IPS-18c (cell line): ENCODE data around the gene TAF6L.
A peak's percentile ranks its signal among the peaks of the same experiment; 100 is the strongest.
"Not testable (repeated sequence)": the region's sequence is repeated elsewhere in the genome, so short reads cannot be mapped to it uniquely, and the experiment has no call there.

Experiments used
- H3K4me3 ChIP-seq: 2 replicates; pipeline ENCODE4 v1.7.0; 2013; ENCODE audit warnings: low read depth, mild to moderate bottlenecking, low read length, moderate library complexity; ENCODE audit not compliant: insufficient read depth
- H3K9me3 ChIP-seq: one replicate; pipeline ENCODE4 v1.6.1; 2013; ENCODE audit warnings: mild to moderate bottlenecking, low read length, moderate library complexity; ENCODE audit not compliant: control insufficient read depth, insufficient read depth

The TAF6L gene

GRCh38 chr11:62771144-62772021, at the start of gene TAF6L:
TSS of gene TAF6L (plus strand) at chr11:62771396. CDS start at chr11:62775784, 4,388 bp downstream.
- Histone ChIP-seq H3K4me3 (peak within 1 kb of the TSS; percentile 79), H3K9me3 (no peaks in the 10 kb centered on the region)

- Histone ChIP-seq H3K4me3 (no peak overlapping the region), H3K9me3 (peaks cover 2% of the 10 kb centered on the region)
Measured at GRCh38 chr11:62721994-62722393, 49.2 kb upstream of the TAF6L start.

GRCh38 chr11:62724171-62724570, 47.0 kb upstream of the TAF6L start:
- no peak overlapping the region for H3K4me3 ChIP-seq
- peaks cover 2% of the 10 kb centered on the region for H3K9me3 ChIP-seq

- Histone ChIP-seq H3K4me3 (peak overlapping the region; percentile 98), H3K9me3 (peaks cover 2% of the 10 kb centered on the region)
Measured at GRCh38 chr11:62725646-62726045, 45.5 kb upstream of the TAF6L start.

GRCh38 chr11:62726156-62726914, 44.9 kb upstream of the TAF6L start:
- H3K9me3 ChIP-seq = peaks cover 2% of the 10 kb centered on the region
- peak overlapping the region; percentile 98 for H3K4me3 ChIP-seq

GRCh38 chr11:62726915-62727164, 44.4 kb upstream of the TAF6L start:
- Histone ChIP-seq H3K9me3 (peaks cover 2% of the 10 kb centered on the region), H3K4me3 (peak overlapping the region; percentile 98)

GRCh38 chr11:62727165-62727871, 43.9 kb upstream of the TAF6L start, which contains the start of gene HNRNPUL2:
TSS of gene HNRNPUL2 (minus strand) at chr11:62727457. CDS start at chr11:62727156, 301 bp downstream.
- peaks cover 2% of the 10 kb centered on the region for H3K9me3 ChIP-seq
- H3K4me3 ChIP-seq = peak within 1 kb of the TSS; percentile 98

GRCh38 chr11:62727872-62728170, 43.4 kb upstream of the TAF6L start:
- Histone ChIP-seq H3K9me3 (peaks cover 2% of the 10 kb centered on the region), H3K4me3 (peak overlapping the region; percentile 98)

- peak within 1 kb of the TSS; percentile 98 for H3K4me3 ChIP-seq
- peaks cover 2% of the 10 kb centered on the region for H3K9me3 ChIP-seq
Measured at GRCh38 chr11:62728171-62728988, 42.8 kb upstream of the TAF6L start, which contains the start of gene TTC9C. TSS of gene TTC9C (plus strand) at chr11:62728486. CDS start at chr11:62728849, 363 bp downstream.

GRCh38 chr11:62730076-62730475, 41.1 kb upstream of the TAF6L start:
- not testable (repeated sequence) for H3K4me3 ChIP-seq, H3K9me3 ChIP-seq

GRCh38 chr11:62732830-62733229, 38.4 kb upstream of the TAF6L start:
- Histone ChIP-seq H3K9me3 (no peaks in the 10 kb centered on the region), H3K4me3 (no peak overlapping the region)

GRCh38 chr11:62737196-62737595, 34.0 kb upstream of the TAF6L start:
- Histone ChIP-seq H3K4me3 (no peak overlapping the region), H3K9me3 (no peaks in the 10 kb centered on the region)

- Histone ChIP-seq H3K9me3 (peaks cover 3% of the 10 kb centered on the region), H3K4me3 (no peak overlapping the region)
Measured at GRCh38 chr11:62747475-62748160, 23.6 kb upstream of the TAF6L start.

GRCh38 chr11:62749931-62750330, 21.3 kb upstream of the TAF6L start:
- H3K9me3 ChIP-seq = not testable (repeated sequence)

GRCh38 chr11:62752177-62752785, 18.9 kb upstream of the TAF6L start:
- Histone ChIP-seq H3K4me3 (no peak overlapping the region), H3K9me3 (no peaks in the 10 kb centered on the region)

More at GRCh38 chr11:62749931-62750330, 21.3 kb upstream of the TAF6L start:
- H3K4me3 ChIP-seq = not testable (repeated sequence)
